ENCODE results near the gene MICAL3.
"Not testable (repeated sequence)": the region's sequence is repeated elsewhere in the genome, so short reads cannot be mapped to it uniquely, and the experiment has no call there.

MICAL3 gene

DNA sequence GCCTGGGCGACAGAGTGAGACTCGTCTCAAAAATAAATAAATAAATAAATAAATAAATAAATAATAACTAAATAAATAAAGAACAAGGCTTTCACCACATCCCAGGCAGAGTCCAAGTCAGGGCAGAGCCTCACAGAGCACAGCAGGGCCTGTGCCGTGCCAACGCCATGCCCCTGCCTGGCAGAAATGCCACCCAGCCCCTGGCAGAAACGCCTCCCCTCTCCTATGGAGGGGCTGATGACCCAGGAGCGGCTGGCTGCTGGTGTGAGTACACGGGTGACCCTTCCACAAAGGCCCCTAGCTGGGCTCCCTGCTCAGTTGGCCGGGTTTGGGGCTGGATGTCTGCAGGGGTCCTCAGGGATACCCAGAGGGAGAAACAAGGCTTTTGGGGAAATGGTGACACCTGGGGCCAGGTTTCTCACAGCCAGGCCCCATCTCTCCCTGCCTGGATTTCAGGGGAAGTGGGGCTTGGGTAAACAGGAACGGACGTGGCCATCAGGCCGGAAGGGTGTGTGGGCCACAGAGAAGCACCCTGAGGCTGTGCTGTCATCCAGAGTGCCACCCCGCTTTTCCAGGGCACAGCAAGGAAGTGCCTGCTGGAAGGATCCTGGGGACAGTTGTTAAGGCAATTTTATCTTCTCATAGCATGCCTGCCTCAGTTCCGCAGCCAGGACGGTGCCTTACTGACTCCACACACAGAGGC lies 255.2 kb downstream of the MICAL3 start:
- no peak for DNase-seq (ENCODE audit: low read depth)
- H3K4me3 ChIP-seq (ENCODE audit: low read depth, low read length): no peak overlapping the region

DNA sequence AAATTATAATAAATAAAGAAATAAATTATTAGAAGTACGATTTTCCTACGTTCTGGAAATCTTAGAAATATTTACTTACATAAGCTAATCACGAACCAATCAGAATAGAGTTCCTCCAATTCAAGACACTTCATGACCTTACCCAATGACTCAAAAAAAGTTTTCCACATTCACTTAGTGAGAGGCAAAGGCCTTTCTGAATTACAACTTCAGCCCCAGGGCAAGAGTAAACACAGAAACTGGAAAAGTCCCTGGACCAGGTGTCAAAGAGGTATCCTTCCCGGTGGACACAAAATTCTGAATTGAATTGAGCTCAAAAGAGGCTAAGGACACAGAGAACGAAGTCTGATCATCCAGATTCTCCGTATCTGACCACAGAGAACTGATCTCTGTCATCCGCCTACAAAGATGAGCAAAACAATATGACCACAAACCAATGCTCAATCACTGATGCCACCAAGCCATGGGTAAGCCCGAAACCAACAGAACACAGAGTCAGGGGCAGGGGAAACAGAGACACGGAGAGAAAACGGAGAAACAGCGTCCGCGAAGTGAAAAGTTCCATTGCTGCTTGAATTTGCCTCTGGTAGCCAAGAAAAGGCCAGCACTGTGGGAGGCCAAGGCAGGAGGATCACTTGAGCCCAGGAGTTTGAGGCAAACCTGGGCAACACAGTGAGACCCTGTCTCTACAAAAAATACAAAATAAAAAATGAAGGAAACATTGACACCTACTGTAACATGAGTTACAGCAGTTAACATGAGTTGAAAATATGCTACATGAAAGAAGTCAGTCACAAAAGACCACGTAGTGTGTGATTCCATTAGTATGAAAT lies 256.9 kb downstream of the MICAL3 start:
- no peak for DNase-seq (ENCODE audit: low read depth)
- H3K4me3 ChIP-seq (ENCODE audit: low read depth, low read length): no peak overlapping the region

DNA sequence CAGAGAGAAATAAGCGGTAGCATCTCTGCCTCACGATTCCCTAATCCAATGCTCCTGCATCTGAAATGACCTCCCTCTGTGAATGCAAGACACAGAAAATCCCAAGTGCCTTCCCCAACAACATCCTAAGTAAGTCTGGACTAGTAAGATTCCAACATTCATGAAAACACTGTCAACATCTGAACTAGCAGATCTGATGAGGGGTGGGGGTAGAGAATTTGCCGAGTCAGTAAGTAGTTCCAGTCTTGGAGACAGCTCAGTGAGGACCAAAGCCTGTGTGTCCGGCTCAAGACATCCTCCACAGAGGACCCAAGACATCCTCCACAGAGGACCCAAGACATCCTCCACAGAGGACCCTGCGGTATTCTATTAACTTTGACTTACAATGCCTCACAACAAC lies 259.5 kb downstream of the MICAL3 start:
- not testable (repeated sequence) for DNase-seq (ENCODE audit: low read depth); H3K4me3 ChIP-seq (ENCODE audit: low read depth, low read length)

DNA sequence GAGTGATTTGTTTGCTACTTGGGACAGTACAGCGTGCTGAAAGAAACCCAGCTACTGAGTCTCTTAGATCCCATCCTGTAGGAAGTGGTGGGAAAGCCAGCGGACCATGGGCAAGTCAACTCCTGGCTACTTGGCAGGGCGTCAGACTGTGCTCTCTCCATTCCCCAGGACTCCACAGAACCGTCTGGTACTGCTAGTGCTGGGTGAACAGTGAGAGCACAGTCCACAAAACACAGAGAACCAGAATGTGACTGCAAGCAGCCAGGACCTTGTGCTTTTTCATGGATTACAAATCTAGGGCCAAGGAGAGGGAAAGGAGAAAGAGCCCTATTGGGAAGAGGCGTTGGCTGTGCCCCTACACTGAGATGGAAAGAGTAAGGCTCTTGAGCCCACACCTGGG lies 260.3 kb downstream of the MICAL3 start:
- H3K4me3 ChIP-seq (ENCODE audit: low read depth, low read length): no peak overlapping the region
- DNase-seq (ENCODE audit: low read depth): no peak

DNA sequence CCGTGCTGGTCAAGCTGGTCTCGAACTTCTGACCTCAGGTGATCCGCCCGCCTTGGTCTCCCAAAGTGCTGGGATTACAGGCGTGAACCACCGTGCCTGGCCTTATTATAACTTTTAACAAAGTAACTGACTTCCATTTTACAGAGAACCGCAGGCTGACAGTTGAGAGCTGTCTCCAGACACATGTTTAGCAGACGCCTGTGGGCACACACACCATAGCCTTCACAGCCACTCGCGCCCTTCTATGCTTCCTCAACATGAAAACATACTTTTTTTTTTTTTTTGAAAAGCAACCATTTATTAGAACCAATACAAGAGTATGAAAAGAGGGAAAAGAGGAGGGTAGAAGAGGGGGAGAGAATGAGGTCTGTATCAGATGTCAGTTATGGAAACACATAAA lies 260.9 kb downstream of the MICAL3 start:
- DNase-seq (ENCODE audit: low read depth); H3K4me3 ChIP-seq (ENCODE audit: low read depth, low read length): not testable (repeated sequence)

DNA sequence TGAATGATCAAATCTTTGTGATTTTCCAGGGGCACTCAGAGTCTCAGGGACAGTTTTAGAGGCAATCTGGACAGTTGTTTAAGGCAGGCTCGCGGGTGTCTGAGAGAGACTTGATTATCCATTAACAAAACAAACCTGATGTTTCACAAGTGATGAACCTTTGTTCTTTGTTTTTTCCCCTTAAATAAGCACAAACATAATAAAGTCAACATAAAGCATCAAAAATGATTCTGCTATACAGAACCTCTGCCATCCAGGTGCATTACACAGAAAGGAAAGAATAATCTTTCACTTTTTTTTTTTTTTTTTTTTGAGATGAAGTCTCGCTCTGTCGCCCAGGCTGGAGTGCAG lies 263.2 kb downstream of the MICAL3 start:
- DNase-seq (ENCODE audit: low read depth): no peak
- H3K4me3 ChIP-seq (ENCODE audit: low read depth, low read length): no peak overlapping the region

DNA sequence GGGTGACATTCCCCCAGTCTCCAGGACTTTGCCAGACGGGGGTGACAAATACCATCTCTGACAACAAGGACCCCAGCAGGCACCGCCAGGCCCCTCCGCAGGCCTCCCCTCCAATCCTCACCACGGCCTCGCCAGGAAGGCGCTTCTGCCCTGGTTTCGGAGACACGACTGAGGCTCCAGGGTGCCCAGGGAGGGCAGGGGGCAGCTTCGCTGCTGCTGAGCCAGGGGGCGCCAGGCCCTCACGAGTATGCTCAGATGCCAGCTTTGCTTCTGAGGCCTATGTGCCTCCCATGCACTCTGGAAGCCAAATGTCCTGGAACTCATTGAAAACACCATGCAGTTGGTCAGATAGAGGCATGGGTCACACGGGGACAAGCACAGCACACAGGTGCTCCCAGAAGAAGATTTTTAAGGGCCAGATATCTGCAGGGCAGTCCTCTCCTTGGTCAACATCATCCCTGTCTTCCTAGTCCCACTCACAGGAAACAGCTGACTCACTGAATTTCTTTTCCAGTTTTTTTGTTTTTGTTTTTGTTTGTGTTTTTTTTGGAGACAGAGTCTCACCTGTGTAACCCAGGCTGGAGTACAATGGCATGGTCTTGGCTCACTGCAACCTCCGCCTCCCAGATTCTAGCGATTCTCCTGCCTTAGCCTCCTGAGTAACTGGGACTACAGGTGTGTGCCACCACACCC lies 270.0 kb downstream of the MICAL3 start:
- no peak overlapping the region for H3K4me3 ChIP-seq (ENCODE audit: low read depth, low read length)
- no peak for DNase-seq (ENCODE audit: low read depth)

DNA sequence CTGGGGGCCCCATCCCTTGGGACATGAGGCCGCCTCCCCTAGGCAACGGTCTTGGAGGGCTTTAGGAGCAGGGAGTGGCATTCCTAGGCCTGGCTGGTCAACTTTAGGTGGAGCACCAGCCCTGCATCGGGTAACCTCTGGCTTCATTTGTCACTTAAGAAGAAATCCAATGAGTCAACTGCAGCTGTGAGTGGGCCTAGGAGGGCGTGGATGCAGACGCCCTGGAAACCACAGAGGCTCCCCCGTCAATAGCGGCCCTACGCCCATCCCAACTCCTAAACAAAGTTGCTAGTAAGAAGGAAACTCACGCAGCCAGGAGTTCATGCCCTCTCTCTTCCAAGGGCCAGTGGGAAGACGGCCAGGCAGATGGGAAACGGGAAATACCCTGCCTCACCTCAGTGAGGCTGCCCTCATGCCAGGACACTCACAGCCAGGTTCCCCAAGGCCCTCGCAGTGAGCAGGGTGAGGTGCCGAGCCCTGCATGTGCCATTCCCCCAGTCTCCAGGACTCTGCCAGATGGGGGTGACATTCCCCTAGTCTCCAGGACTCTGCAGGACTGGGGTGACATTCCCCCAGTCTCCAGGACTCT lies 270.9 kb downstream of the MICAL3 start:
- no peak for DNase-seq (ENCODE audit: low read depth)
- no peak overlapping the region for H3K4me3 ChIP-seq (ENCODE audit: low read depth, low read length)

DNA sequence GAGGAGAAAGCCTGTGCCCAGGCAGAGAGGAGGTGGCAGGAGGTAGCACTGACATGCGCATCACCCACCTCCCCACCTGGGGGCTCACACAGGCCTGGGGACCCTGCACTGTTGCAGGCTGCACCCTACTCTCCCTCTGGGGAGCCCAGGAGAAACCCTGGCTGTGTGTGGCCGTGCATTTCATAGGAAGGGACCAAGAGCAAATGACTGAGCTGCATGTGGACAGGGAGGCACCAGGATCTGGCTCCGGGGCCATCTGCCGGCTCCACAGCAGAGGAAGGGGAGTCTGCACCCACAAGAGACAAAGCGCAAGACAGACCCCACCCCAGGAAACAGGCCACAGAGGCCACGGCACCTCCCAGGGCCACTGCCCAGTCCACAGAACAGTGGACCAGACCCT lies 272.8 kb downstream of the MICAL3 start:
- no peak overlapping the region for H3K4me3 ChIP-seq (ENCODE audit: low read depth, low read length)
- DNase-seq (ENCODE audit: low read depth): no peak

DNA sequence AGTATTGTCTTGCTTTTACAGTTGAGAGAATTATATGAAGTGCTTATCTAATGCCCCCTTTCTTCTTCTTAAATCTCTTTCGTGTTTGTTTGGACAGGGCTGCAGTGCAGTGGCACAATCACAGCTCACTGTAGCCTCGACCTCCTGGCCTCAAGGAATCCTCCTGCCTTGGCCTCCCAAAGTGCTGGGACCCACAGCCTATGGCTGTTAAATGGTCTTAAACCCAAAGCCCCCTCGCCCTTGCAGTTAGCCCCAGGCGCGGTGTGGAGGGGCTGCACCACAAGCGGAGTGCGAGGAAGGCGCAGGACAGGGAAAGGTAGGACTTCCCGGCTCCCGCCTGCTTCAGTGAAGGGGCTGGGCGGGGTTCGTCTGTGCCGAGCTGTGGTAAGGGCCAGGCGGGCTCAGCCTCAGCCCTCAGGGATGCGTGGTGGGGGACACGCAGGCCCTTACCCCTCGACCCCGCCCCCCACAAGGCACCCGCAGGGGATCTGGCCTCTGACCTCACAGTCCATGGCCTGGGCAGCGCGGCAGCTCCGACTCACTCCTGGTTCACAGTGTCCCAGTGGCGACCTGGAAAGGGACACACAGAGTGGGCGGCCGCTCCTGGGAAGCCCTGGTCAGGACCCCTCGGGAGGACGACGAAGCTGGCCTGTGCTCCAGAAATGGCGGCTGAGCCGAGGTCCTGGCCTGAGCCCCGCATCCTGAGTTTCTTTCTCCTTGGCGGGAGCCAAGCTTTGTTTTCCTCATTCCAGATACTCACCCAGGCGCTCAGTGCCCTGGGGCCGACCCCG lies 274.6 kb downstream of the MICAL3 start:
- no peak overlapping the region for H3K4me3 ChIP-seq (ENCODE audit: low read depth, low read length)
- no peak for DNase-seq (ENCODE audit: low read depth)

DNA sequence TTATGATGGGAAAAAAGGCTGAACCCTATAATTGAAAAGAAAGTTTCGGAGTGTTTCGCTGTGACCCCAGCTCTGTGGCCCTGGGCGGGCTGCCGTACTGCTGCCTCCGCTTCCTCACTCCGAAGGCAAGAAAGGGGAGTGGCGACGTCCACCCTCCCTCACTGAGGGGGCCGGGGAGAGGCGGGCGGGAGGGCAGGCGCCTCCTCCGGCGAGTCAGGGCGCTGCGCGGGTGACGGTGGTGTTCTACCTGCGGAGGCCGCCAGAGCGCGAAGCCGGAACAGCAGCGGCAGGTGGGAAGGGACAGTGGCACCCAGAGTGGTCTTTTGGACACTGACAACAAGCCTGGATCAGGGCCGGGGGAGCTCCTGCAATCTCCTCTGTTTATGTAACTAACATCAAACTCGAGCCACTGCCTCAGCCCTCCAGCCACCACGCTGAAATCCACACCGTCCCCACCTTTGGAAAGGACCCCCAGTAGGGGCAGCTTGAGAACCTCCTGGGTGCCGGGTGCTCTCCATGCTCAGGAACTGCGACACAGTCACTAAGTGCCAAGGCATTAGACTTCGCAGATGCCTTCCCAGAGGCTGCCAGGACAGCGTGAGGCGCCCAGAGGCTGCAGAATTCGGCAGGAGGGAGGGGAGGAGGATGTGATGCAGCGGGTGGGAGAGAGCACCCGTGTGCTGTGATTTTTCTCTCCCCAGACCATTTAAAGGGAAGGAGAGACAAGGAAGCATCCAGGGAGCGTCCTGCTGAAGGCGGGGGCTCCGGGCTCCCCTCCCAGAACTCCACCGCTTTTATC lies 275.6 kb downstream of the MICAL3 start:
- no peak overlapping the region for H3K4me3 ChIP-seq (ENCODE audit: low read depth, low read length)
- no peak for DNase-seq (ENCODE audit: low read depth)

DNA sequence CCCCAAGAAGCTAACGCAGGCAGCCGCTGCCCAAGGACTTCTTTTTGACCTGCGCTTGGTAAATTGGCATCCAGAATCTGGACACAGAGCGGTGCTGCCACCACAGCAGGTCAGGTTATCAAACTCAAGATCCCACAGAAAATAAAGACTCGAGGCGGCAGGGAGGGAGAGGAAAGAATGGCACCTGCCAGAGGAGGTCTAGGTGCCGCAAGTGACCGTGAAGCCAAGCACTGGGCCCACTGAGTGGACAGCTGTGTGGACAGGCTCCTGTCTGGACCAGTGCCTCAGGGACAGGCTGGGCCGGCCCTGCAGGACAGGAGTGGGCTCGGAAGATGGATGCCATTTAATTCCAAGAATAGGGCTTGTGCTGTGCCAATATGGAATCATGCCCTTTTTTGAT lies 277.4 kb downstream of the MICAL3 start:
- DNase-seq (ENCODE audit: low read depth): no peak
- no peak overlapping the region for H3K4me3 ChIP-seq (ENCODE audit: low read depth, low read length)

DNA sequence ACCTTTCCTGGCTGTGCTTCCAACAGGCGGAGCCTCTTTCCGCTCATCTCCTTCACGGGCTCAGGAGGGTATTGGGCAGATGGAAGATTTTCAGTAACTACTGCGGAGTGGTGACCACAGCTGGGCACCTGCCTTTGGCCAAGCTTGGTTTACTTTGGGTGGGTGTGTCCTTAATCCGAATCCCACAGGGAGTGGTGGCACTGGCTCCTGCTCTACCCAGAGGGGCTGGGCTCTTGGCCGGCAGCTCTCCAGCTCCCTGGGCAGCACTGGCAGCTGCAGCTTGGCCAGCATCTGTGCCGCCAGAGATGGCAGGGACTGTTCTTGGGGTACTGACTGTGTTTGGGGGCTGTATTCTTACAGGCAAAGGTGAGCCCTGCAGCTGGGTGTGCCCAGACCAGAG lies 279.9 kb downstream of the MICAL3 start:
- DNase-seq (ENCODE audit: low read depth): no peak
- H3K4me3 ChIP-seq (ENCODE audit: low read depth, low read length): no peak overlapping the region

DNA sequence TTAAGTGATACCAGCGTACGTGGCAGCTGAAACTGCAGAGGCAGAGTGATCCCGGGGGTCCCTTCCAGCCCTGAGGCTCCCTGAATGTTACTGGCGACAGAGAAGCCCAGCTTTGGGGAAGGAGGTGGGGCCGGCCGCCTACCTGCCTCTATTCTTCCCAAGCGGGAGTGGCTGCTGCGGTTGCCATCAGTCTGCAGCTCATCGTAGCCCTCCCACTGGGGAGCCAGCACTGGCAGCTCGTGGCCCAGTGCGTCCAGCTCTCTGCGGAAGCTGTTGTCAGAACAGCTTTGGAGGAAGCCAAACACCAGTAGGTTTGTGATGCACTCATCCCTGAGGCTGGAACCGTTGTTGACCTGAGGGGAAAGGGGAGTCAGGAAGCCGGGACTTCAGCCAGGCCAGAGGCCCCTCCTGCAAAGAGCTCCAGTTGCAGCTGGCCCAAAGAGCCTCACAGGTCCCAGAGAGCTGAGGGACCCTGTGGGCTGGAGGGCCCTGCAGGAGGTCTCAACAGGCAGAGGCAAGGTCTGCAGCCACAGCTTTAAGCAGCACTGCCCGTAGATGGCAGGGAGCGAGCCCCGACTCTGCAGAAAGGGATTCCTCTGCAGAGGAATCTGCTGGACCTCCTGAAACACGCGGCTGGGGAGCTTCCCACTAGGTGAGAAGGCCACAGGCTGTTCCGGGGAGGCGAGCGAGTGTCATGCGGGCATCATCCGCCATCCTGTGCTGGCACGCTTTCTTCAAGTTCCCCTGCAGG lies 280.5 kb downstream of the MICAL3 start:
- H3K4me3 ChIP-seq (ENCODE audit: low read depth, low read length): no peak overlapping the region
- no peak for DNase-seq (ENCODE audit: low read depth)

DNA sequence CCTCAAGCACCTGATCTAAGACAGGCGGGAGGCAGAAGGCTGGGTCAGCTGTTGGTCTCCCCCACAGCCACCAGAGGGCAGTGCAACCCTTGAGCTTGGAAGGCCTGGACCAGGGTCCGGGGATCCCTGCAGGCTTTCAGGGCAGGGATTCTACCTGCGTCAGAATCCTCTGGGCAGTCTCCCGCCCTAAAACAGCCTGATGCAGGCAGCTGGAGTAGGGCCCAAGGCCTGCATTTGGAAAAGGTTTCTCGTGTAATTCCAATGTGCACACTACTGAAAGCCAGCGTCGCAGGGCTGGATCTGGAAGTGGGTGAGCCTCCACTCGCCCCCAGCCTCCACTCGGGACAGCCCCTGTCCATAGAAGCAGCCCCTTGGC lies 281.8 kb downstream of the MICAL3 start:
- DNase-seq (ENCODE audit: low read depth): no peak
- no peak overlapping the region for H3K4me3 ChIP-seq (ENCODE audit: low read depth, low read length)

DNA sequence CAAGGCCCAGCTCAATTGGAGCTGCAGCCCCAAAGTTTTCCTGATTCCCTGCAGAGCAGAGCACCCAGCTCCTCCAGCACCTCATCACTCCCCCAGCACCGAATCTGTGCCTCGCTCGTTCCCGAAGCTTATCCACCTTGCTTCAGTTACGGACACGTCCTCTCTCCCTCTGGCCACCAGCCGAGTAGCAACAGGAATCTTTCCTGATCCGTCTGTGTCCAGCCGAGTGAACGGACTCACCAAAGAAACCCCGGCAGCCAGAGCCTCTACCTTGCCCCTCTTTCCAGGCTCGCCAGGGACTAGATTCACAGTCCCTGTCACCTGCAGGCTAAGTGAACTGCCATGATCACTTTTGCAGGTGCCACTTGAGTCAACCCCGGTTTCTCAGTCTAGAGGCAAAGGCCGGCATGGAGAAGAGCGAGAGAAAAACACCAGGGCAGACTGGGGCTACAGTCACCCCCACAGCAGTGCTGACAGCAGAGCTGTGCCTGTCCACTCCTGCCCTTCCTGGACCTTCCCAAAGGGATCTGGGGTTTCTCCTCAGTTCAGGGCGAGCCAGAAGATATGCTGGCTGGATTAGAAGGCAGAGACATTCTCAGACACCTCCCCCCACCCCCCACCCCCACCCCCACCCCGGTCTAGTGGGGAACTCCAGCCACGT lies 282.4 kb downstream of the MICAL3 start:
- no peak overlapping the region for H3K4me3 ChIP-seq (ENCODE audit: low read depth, low read length)
- DNase-seq (ENCODE audit: low read depth): no peak

DNA sequence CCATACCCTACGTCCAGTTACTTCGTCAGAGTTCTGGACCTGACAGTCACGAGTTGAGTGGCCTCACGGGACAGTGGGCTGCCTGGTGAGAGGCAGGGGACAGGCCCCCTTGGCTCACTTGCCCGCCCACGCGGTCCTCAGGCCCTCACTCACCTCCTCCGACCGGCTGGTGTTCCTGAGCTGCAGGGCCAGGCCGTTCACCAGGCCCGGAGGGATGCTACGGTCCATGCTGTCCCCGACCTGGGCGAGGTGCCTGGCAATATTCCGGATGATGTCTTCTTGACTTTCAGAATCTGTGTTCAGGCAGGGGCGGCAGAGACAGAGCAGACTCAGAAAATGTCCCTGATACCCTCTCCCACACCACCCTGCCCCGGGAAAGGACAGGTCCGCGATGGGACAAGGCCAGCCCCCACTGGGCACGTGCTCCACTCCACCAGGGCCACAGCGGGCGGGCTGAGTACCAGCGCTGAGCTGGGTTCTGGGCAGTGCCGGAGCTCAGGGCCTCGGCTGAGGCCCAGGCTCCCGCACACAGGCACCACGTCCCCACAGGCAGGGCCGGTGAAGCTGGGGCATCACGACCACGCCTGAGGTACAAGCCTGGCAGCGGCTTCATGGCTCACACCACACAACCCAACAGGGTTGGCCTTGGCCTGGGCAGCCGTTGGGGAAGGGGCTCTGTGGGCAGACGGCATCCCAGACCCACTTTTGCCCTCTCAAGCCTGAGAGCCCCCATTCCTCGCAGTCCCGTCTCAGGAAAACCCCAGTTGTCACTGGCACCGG lies 285.0 kb downstream of the MICAL3 start:
- no peak for DNase-seq (ENCODE audit: low read depth)
- no peak overlapping the region for H3K4me3 ChIP-seq (ENCODE audit: low read depth, low read length)
